Stimulated activated naive CD4-positive, alpha-beta T cell treated with Interleukin-2 at 50 U/mL for 16 hours (primary cell): Measurements from ENCODE around the gene SPINDOC.
"Not testable (repeated sequence)": the region's sequence is repeated elsewhere in the genome, so short reads cannot be mapped to it uniquely, and the experiment has no call there.

Experiments used
- DNase-seq: peaks from one replicate; lab custom pipeline; 2025; lab: John Stamatoyannopoulos, UW

Gene SPINDOC

DNA sequence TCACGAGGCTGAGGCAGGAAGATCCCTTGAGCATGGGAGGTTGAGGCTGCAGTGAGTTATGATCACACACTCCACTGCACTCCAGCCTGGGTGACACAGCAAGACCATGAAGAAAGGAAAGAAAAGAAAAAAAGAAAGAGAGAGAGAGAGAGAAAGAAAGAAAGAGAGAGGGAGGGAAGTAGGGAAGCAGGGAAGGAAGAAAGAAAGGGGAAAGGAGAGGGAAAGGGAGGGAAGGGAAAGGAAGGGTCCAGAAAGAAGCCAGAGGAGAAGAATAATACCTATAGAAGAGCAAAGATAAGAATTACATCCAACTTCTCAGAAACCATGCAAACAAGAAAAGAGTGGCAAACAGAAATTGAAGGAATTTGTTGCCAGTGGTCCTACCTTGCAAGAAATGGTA is 27.4 kb upstream of the SPINDOC start:
- DNase-seq, result no peak

DNA sequence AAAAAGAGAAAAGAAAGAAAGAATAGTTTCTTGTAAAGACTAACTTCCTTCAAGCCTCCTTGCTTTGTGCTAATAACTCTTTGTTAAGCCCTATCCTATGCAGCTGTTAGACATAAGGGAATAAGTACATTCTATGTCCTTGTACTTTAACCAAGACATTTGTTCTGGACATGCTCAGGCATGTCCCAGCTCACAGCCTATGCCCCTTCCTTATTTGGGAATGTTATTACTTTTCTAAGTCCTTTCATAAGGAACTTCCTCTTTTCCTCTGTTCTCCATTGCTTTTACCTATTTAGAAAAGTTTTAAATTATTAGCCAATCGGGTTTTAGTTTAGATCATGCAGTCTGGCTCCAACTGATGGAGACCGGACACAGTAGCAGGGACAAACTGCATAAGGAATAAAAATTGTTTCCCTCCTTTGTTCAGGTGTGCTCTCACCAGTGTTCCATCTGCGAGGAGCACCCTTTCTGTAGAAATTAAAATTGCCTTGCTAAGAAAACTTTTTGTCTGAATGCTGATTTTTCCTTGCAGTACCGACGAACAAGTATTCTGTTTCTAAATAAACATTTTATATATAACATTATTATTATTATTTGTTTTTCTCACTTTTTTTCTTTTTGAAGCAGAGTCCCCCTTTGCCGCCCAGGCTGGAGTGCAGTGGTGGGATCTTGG is 21.6 kb upstream of the SPINDOC start:
- DNase-seq, result no peak

DNA sequence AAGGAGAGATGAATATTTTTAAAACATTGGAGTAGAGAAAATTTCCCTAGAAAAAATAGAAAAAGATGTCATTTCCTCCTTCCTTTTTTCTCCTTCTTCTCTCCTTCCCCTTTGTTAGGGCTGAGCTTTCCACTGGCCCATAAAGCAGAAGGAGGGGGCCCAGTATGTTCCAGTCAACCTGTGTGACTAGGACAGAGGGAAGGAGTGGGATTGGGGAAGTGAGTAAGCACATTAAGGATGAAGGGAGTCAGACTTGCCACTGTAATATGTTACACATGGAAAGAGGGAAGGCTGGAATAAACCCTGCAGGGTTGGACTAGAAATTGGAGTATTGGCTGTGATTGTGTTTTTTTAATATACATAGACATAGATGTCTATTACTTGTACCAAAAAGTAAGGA is 20.1 kb upstream of the SPINDOC start:
- DNase-seq, result no peak

DNA sequence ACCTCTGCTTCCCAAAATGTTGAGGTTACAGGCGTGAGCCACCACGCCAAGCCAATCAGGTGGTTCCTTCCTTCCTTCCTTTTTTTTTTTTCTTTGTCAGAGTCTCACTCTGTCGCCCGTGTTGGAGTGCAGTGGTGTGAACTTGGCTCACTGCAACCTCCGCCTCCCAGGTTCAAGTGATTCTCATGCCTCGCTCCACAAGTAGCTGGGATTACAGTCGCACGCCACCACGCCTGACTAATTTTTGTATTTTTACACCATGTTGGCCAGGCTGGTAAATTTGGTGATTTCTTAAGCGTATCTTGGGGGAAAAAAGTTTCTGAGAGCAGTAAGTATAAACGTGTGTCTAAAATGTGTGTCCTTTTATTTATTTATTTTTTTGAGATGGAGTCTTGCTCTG is 18.2 kb upstream of the SPINDOC start:
- no peak for DNase-seq

DNA sequence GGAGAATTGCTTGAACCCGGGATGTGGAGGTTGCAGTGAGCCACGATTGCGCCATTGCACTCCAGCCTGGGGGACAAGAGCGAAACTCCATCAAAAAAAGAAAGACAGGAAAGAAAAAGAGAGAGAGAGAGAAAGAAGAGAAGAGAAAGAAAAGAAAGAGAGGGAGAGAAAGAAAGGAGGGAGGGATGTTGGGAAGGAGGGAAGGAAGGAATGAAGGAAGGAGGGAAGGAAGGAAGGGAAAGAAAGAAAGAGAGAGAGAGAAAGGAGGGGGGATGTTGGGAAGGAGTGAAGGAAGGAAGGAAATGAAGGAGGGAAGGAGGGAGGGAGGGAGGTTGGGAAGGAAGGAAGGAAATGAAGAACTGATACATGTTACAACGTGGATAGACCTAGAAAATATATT is 12.3 kb upstream of the SPINDOC start:
- no peak for DNase-seq

DNA sequence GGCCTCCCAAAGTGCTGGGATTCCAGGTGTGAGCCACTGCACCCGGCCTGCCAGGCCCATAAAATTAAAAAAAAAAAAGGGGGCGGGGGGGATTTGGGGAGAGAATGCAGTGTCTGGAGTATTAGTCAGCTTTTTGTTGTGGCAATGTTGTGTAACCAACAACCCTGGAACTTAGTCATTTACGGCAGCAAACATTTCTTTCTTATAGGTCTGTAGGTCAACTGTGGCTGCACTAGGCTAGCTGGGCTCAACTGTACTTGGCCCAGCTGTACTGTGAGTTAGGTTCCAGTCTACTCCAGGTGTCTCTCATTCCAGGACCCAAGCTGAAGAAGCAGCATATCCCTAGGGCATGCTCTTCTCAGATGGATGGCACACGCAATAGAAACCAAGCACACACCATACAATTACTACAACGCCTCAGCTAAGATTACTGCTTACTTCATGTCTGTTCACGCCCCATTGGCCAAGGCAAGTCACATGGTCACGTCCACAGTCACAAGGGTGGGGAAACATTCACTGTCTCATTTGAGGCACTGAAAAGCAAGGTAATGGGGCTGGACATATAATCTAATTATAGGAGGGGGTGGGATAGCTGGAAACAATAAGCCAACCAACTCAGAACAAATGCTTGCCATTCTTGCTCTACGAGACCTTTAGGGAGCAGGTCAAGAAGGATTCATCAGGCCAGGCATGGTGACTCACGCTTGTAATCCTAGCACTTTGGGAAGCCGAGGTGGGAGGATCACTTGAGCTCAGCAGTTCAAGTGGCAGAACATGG is 10.4 kb upstream of the SPINDOC start:
- no peak for DNase-seq

DNA sequence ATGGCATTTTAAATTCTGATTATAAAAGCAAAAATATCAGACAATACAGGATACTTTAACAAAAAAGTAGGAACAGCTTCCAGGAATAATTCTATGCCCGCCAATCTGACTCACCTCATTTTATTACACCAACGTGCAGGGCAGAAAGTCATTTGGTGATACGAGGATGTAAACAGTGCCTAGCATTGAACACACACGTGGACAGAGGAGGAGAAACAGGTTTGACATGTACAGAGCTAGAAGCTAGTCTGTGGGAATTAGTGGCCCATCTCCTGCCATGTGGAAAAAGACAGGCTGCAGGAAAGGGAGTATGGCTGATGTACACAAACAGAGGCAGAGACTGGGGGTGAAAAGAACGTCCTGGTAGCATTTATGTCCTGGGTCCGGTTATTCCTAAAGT is 9.0 kb upstream of the SPINDOC start:
- DNase-seq, result no peak

DNA sequence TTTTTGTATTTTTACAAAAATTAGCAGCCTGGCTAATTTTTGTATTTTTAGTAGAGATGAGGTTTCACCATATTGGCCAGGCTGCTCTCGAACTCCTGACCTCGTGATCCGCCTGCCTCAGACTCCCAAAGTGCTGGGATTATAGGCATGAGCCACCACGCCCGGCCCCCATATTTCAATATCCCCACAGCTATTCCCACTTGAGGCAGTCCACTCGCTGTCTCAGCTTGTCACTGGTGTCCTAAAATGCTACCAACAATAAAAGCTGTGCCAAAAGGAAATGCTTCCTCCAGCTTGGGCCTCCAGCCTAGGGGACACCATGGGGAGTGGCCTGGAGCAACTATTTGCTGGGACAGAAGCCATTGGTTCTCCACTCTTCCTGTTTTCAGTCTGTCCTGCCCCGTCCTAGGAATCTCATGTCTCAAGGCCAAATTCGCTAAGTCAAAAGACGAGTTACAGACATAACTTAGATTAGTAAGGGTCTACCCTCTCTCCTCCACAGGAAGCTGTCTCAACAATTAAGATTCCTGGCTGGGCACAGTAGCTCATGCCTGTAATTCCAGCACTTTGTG is 7.3 kb upstream of the SPINDOC start:
- no peak for DNase-seq

DNA sequence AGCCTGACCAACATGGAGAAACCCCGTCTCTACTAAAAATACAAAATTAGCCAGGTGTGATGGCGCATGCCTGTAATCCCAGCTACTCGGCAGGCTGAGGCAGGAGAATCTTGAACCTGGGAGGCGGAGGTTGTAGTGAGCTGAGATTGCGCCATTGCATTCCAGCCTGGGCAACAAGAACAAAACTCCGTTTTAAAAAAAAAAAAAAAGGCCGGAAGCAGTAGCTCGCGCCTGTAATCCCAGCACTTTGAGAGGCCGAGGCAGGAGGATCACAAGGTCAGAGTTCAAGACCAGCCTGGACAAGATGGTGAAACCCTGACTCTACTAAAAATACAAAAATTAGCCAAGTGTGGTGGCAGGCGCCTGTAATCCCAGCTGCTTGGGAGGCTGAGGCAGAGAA is 2.9 kb upstream of the SPINDOC start:
- not testable (repeated sequence) for DNase-seq

DNA sequence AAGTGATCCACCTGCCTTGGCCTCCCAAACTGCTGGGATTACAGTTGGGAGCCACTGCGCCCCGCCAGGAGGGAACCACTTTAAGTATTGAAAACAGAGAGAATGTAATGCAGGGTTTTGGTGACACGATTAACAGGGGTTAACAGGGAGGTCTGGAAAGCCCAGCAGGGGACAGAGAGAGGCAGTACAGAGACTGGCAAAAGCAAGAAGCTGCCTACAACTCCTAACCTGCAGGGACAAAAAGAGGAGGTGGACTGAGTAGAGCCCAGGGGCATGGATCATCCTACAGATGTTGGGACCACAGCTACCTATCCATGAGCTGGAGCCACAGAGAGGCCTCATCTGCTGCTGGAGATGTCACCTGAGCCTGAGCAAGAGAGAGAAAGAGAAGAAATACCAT is 1.7 kb upstream of the SPINDOC start:
- DNase-seq, result no peak

DNA sequence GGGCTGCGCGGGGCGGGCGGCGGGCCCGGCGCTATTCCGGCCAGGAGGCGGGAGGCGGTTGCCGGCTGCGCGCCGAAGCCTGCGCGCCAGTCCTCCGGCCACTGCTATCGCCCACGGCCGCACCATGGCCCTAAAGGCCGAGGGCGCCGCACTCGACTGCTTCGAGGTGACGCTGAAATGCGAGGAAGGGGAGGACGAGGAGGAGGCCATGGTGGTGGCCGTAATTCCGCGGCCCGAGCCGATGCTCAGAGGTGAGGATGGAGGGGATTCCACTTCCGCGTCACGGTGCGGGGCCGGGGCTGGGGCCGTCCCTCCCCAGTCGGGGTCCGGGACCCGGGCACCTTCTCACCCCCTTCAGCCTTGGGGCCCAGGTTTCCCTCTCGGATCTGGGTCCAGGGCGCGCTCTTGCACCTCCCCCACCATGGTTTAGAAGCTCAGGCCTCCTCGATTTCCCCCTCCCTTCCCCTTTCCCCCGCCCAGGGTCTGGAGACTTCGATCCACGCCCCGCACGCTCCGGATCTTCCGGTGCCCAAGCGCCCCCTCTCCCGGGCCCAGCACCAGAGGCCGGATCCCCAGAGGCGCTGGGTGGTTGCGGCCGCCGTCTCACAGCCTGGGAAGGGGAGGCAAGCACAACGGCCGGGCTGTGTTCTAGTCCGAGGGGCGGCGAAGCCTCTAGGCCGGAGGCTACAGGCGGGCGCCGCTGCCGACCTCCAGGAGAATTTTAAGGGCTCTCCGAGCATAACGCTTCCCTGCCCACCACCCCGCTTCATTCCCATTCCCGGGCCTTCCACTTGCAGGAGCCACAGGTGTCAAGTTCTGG is 517 bp downstream of the SPINDOC start:
- DNase-seq, result peak; percentile 26

DNA sequence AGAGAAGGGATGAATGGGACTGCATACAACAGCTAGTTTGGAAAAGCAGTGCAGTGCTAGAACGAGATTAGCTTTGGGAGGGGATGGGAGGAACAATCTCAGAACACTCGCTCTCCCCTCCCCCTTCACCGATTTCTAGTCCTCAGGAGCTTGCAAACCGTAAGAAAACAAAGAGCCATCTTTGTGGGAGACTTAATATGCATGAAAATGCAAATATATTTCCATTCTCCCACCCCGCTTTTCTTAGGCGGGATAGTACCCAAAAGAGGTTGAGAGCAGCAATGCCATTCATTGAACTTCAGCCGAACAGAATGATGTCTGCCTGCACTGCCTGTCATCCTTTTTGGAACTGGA is 1.1 kb downstream of the SPINDOC start:
- no peak for DNase-seq

DNA sequence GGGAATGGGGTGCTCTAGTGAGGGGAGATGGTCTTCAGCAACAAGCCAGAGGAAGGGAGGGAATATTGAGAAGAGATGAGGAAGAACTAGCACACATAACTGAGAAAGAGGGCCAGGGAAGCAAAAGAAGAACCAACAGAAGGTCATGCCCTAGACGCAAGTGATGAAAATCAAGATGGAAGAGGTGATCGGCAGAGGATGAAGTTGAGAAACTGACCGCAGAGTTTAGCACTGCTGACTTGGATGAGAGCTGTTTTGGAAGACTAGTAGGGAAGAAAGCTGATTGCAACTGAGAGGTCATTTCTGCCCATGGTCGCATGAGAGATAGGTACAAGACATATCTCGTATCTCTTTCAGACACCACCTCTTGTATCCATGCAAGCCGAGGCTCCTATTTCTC is 2.9 kb downstream of the SPINDOC start:
- no peak for DNase-seq

DNA sequence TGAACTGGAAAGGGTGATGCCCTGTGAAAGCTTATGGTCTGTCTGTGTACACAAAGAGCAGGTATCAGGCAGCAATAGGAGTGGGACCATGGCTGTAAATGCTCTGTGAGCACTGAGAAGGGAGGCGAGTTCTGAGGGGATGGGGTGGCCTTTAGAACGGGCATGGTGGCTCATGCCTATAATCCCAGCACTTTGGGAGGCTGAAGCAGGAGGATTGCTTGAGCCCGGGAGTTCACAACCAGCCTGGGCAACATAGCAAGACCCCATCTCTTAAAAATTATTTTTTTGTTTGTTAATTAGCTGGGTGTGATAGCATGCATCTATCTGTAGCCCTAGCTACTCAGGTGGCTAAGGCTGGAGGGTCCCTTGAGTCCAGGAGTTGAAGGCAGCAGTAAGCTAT is 3.5 kb downstream of the SPINDOC start:
- DNase-seq, result no peak

DNA sequence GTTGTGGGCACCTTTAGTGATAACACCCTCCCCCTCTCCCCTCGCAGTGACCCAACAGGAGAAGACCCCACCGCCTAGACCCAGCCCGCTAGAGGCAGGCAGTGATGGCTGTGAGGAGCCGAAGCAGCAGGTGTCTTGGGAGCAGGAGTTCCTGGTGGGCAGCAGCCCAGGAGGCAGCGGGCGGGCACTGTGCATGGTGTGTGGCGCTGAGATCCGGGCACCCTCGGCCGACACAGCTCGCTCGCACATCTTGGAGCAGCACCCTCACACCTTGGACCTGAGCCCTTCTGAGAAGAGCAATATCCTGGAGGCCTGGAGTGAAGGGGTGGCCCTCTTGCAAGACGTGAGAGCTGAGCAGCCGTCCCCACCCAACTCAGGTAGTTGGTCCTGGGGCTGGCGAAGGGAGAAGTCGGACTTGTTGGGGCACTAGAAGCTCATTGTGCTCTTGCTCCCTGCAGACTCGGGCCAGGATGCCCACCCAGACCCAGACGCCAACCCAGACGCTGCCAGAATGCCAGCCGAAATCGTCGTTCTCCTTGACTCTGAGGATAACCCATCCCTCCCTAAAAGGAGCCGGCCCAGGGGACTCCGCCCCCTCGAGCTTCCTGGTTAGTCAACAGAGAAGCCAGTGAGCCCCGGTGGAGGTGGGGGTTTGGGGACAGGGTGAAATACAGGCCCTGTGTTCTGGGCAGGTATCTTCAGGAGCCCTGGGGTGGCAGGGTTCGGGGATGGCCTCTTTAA is 4.7 kb downstream of the SPINDOC start:
- DNase-seq, result no peak

DNA sequence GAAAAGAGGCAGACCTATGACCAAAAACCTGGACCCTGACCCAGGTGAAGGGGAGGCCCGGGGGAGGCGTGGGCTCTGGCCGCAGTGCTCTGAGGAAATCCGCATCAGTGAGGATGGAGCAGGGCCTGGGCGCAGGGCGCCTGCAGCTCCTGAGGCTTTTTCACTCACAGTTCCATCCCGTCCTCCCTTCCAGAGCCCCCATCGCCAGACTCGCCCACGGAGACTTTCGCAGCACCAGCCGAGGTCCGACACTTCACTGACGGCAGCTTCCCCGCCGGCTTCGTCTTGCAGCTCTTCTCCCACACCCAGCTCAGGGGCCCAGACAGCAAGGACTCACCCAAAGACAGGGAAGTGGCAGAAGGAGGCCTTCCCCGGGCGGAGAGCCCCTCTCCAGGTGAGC is 5.4 kb downstream of the SPINDOC start:
- DNase-seq, result no peak

DNA sequence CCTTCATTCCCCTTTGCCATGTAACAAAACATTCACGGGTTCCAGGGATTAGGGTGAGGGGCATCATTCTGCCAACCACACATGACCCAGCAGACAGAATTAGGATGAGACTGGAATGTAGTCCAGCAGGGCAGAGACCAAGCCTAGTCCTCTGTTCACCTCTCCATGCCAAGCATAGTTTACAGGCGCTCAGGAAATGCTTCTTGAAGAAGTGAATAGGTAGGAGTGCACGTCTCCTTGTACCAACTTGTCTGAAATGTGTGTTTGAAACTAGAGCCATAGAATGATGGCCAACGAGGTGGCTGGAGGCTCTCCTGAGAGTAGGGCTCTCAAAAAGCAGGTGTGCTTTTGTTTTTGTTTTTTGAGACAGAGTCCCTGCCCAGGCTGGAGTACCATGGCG is 8.2 kb downstream of the SPINDOC start:
- no peak for DNase-seq

DNA sequence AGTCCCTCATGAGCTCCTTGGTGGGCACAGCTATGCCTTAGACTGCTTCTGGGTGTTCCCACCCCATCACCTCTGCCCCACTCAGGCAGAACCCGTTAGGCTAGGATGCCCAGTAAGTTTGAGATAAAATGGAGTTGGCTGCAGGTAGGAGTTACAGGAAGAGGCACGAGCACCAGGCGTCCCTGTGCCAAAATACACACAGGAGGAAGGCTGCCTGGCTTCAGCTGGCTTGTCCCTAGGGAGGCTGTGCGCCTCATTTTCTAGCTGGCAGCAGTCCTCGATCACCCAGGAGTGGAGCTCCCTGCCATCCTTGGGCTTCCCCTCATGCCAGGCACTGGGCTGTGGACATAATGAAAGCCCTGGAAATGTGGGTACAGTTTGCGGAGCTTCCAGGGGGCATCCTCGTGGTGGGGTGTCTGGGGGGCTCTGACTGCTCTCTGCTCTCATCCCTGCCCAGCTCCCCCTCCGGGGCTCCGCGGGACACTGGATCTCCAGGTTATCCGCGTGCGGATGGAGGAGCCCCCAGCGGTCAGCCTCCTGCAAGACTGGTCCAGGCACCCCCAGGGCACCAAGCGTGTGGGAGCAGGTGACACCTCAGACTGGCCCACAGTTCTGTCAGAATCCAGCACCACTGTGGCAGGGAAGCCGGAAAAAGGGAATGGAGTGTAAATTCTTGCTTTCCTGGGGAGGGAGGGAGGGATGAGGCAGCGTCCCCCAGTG is 13.4 kb downstream of the SPINDOC start:
- DNase-seq, result no peak

DNA sequence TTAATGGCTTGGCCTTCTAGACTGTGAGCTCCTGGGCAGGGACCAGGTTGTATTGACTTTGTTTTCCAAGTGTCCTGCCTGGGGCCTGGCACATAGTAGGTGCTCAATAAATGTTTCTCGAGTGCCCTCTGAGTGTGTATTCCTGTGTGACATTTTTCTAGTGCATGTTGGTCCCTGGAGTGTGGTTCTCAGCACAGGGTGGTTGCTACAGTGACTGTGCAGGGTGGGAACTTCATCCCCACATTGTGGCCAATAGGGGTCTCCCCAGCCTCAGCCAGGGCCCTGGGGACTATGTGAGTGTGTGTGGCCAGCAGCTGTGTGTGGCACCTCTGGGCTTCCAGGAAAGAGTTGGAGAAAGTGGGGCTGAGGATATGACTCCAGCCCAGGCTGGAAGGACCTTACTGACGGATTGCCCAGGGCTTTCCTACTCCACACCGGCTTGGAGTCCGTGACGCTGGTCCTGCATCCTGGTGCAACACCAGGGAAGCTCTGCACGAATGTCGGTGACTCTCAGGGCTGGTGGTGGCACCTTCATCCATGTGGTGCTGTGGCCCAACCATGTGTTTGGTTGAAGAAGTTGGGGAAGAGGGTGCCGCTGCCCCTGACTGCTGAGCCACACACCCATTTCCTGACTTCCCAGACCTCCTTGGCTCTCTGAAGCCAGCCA is 16.7 kb downstream of the SPINDOC start:
- DNase-seq, result no peak

DNA sequence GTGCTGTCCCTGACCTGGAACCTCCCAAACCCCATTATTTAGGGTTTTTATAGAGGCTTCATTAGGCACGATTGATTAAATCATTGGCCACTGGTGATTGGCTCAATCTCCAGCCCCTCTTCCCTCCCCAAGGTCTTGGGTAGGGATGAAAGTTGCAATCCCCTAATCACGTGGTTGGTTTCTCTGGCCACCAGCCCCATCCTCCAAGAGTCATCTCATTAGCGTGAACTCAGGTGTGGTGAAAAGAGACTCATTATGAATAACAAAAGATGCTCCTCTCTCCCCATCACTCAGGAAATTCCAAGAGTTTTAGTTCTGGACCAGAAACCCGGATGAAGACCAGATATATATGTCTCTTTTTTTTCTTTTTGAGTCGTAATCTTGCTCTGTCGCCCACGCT is 18.1 kb downstream of the SPINDOC start:
- no peak for DNase-seq

DNA sequence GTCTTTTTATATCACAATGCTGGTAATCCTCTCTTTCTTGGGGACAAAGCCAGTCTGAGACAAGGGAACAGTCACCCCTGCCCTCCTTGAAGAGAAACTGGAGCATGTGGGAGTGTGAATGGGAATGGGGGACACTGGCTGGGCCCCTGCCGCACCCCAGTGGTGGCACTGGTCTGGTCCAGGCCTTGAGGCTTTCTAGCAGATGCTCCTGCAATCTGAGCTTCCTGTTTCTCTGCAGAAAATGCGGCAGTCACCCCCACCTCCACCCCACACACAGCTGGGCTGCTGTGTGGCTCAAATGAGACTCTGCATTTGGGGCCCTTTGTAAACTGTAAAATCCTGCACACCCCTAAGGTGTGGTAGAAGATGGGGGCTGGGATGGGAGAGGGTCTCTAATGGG is 19.1 kb downstream of the SPINDOC start:
- DNase-seq, result no peak
